SJCRH30 (cell line): ENCODE measurements around the gene MSTO1. TPM values are rescaled to one million over a fixed set of nuclear protein-coding genes. Genes with fewer than 3 reads are reported as not detected.
A peak's percentile ranks its signal among the peaks of the same experiment; 100 is the strongest.
"Not testable (repeated sequence)": the region's sequence is repeated elsewhere in the genome, so short reads cannot be mapped to it uniquely, and the experiment has no call there.

Experiments
- DNase-seq, 2 experiments: peaks; one replicate each; pipeline ENCODE4 v3.0.0-alpha.2; 2015 to 2020
- H3K27ac ChIP-seq: fragments of 250-450 bp; sonication (Bioruptor Pico); 2 replicates; pipeline ENCODE4 v1.5.1; 2020; ENCODE audit warnings: mild to moderate bottlenecking, moderate library complexity
- H3K27me3 ChIP-seq: fragments of 250-450 bp; sonication (Bioruptor Pico); 2 replicates; pipeline ENCODE4 v1.5.1; 2020; ENCODE audit warnings: mild to moderate bottlenecking, moderate library complexity
- H3K36me3 ChIP-seq: fragments of 250-450 bp; sonication (Bioruptor Pico); 2 replicates; pipeline ENCODE4 v1.5.1; 2020; ENCODE audit warnings: mild to moderate bottlenecking, moderate library complexity
- H3K4me1 ChIP-seq: fragments of 250-450 bp; sonication (Bioruptor Pico); 2 replicates; pipeline ENCODE4 v1.5.1; 2020; ENCODE audit warnings: mild to moderate bottlenecking, moderate library complexity
- H3K4me3 ChIP-seq: fragments of 250-450 bp; sonication (Bioruptor Pico); 2 replicates; pipeline ENCODE4 v1.5.1; 2020; ENCODE audit warnings: mild to moderate bottlenecking, moderate library complexity
- H3K9me3 ChIP-seq: fragments of 250-450 bp; sonication (Bioruptor Pico); replicated peaks from 2 replicates; pipeline ENCODE4 v1.5.1; 2020; ENCODE audit warnings: mild to moderate bottlenecking, moderate library complexity
- total RNA-seq: library from RNA; depleted of rRNA; stranded (reverse); fragments of >200 nt; shearing (Covaris generic); gene quantifications from 2 replicates; pipeline ENCODE4 v1.2.3, GENCODE V29; 2014; rRNA removed

MSTO1 gene
- total RNA-seq, 1 experiment from 2014 or later = 23.1 TPM

- Histone ChIP-seq H3K27ac (no peak overlapping the region), H3K27me3 (no peaks in the 10 kb centered on the region), H3K36me3 (no peaks in the 10 kb centered on the region), H3K4me3 (no peak overlapping the region), H3K4me1 (peaks cover 2% of the 10 kb centered on the region; the same call in 1 of the 2 replicates), H3K9me3 (peaks cover 17% of the 10 kb centered on the region)
- DNase-seq = no peak
These were observed 35.6 kb downstream of the MSTO1 start for GRCh38 chr1:155645648-155646047.

GRCh38 chr1:155646307-155646706 lies 36.3 kb downstream of the MSTO1 start:
- H3K4me1 ChIP-seq = peaks cover 5% of the 10 kb centered on the region; the same call in 1 of the 2 replicates
- no peak overlapping the region for H3K4me3 ChIP-seq
- H3K27ac ChIP-seq = no peak overlapping the region
- H3K36me3 ChIP-seq = no peaks in the 10 kb centered on the region
- no peak for DNase-seq
- H3K27me3 ChIP-seq = no peaks in the 10 kb centered on the region
- H3K9me3 ChIP-seq = peaks cover 17% of the 10 kb centered on the region

GRCh38 chr1:155648207-155649147 lies 38.5 kb downstream of the MSTO1 start:
- H3K4me3 ChIP-seq = no peak overlapping the region
- no peak overlapping the region for H3K27ac ChIP-seq
- H3K4me1 ChIP-seq = peaks cover 20% of the 10 kb centered on the region
- 0 out of 2 replicates have a peak, but pooled peaks cover 8% of the 10 kb centered on the region for H3K9me3 ChIP-seq
- no peaks in the 10 kb centered on the region for H3K36me3 ChIP-seq
- no peaks in the 10 kb centered on the region for H3K27me3 ChIP-seq
- peak; percentile 32 to 68 for DNase-seq

GRCh38 chr1:155649676-155650075 lies 39.7 kb downstream of the MSTO1 start:
- no peak overlapping the region for H3K4me3 ChIP-seq
- no peaks in the 10 kb centered on the region for H3K27me3 ChIP-seq
- 0 out of 2 replicates have a peak, but pooled peaks cover 3% of the 10 kb centered on the region for H3K9me3 ChIP-seq
- no peak overlapping the region; the same call in 1 of the 2 replicates for H3K27ac ChIP-seq
- H3K4me1 ChIP-seq = peaks cover 20% of the 10 kb centered on the region
- H3K36me3 ChIP-seq = no peaks in the 10 kb centered on the region
- DNase-seq = no peak

GRCh38 chr1:155650231-155650757 lies 40.3 kb downstream of the MSTO1 start:
- Histone ChIP-seq H3K27me3 (no peaks in the 10 kb centered on the region), H3K9me3 (0 out of 2 replicates have a peak, but pooled peaks cover 3% of the 10 kb centered on the region), H3K4me1 (peaks cover 20% of the 10 kb centered on the region), H3K27ac (peak overlapping the region; percentile 60), H3K4me3 (no peak overlapping the region), H3K36me3 (no peaks in the 10 kb centered on the region)
- peak; percentile 32 to 65 for DNase-seq

- H3K4me3 ChIP-seq = peak overlapping the region; percentile 54
- no peaks in the 10 kb centered on the region for H3K36me3 ChIP-seq
- DNase-seq = no peak
- H3K27ac ChIP-seq = peak overlapping the region; percentile 60
- no peaks in the 10 kb centered on the region for H3K27me3 ChIP-seq
- peaks cover 20% of the 10 kb centered on the region for H3K4me1 ChIP-seq
- H3K9me3 ChIP-seq = 0 out of 2 replicates have a peak, but pooled peaks cover 3% of the 10 kb centered on the region
These were observed 42.0 kb downstream of the MSTO1 start for GRCh38 chr1:155651861-155652661.

GRCh38 chr1:155652951-155653350 lies 42.9 kb downstream of the MSTO1 start:
- Histone ChIP-seq H3K27me3 (no peaks in the 10 kb centered on the region), H3K27ac (no peak overlapping the region), H3K9me3 (0 out of 2 replicates have a peak, but pooled peaks cover 3% of the 10 kb centered on the region), H3K4me3 (no peak overlapping the region), H3K36me3 (no peaks in the 10 kb centered on the region), H3K4me1 (peaks cover 20% of the 10 kb centered on the region)
- DNase-seq = no peak

- H3K9me3 ChIP-seq = no peaks in the 10 kb centered on the region
- no peaks in the 10 kb centered on the region for H3K27me3 ChIP-seq
- H3K36me3 ChIP-seq = peaks cover 21% of the 10 kb centered on the region
- DNase-seq = no peak
- H3K4me1 ChIP-seq = peaks cover 5% of the 10 kb centered on the region; the same call in 1 of the 2 replicates
- no peak overlapping the region for H3K27ac ChIP-seq
- H3K4me3 ChIP-seq = no peak overlapping the region
These were observed 47.4 kb downstream of the MSTO1 start for GRCh38 chr1:155657463-155657862.

- not testable (repeated sequence) for H3K9me3 ChIP-seq, H3K4me1 ChIP-seq, DNase-seq, H3K4me3 ChIP-seq, H3K27me3 ChIP-seq, H3K27ac ChIP-seq
- peaks cover 50% of the 10 kb centered on the region for H3K36me3 ChIP-seq
These were observed 51.2 kb downstream of the MSTO1 start for GRCh38 chr1:155661239-155661638.

Other genes starting within 250 kb of the MSTO1 start
- gene ASH1L, start 47.4 kb upstream of the MSTO1 start, total RNA-seq = 31.8 and 35.1 TPM in 2 replicates
- gene YY1AP1, start 78.6 kb downstream of the MSTO1 start, total RNA-seq = 38.9 TPM in 2 replicates
- 75.4 and 89.3 TPM in 2 replicates for gene DAP3, start 78.9 kb downstream of the MSTO1 start, total RNA-seq
- gene GON4L, start 247.0 kb downstream of the MSTO1 start, total RNA-seq = 22.8 and 25.8 TPM in 2 replicates
- 6.8 and 6.9 TPM in 2 replicates for gene SYT11, start 249.3 kb downstream of the MSTO1 start, total RNA-seq